Mammary epithelial cell (primary cell): ENCODE measurements around the gene GTF2H2.

Experiments used
- EZH2 ChIP-seq: IDR thresholded peaks from 2 replicates; pipeline ENCODE4 v1.6.1; 2012; ENCODE audit warnings: low read length, inconsistent platforms, borderline replicate concordance
- TF ChIP-seq, protein P1 (sequence below), 2 donors: IDR thresholded peaks in 1 of 2; conservative IDR thresholded peaks in 1 of 2; 2 replicates each; pipeline ENCODE4 v1.5.1; 2011 to 2012; ENCODE audit warnings: inconsistent platforms in 2 of 2, low read length in 2 of 2, mild to moderate bottlenecking in 2 of 2, control low read depth in 1 of 2, low read depth in 1 of 2; ENCODE audit not compliant: insufficient read depth in 1 of 2; ENCODE audit errors: extremely low read depth in 1 of 2

DNA sequence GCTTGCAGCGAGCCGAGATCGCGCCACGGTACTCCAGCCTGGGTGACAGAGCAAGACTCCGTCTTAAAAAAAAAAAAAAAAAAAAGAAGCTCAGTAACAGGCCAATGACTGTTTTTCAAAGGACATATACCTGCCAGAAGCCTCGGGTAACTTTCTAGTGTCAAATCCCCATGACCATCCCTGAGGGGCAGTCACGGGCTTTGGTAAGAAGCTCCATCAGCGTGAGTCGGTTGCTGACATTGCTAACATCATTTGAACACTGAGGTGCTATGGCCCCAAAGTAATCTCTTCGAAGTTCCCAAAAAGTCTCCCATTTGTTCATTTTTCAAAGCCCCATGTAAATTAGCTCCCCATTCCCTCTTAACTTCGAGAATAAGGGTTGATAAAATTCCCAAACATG is 53.9 kb downstream of the GTF2H2 start:
- TF ChIP-seq, protein P1, sequence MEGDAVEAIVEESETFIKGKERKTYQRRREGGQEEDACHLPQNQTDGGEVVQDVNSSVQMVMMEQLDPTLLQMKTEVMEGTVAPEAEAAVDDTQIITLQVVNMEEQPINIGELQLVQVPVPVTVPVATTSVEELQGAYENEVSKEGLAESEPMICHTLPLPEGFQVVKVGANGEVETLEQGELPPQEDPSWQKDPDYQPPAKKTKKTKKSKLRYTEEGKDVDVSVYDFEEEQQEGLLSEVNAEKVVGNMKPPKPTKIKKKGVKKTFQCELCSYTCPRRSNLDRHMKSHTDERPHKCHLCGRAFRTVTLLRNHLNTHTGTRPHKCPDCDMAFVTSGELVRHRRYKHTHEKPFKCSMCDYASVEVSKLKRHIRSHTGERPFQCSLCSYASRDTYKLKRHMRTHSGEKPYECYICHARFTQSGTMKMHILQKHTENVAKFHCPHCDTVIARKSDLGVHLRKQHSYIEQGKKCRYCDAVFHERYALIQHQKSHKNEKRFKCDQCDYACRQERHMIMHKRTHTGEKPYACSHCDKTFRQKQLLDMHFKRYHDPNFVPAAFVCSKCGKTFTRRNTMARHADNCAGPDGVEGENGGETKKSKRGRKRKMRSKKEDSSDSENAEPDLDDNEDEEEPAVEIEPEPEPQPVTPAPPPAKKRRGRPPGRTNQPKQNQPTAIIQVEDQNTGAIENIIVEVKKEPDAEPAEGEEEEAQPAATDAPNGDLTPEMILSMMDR (conservative IDR thresholded peaks at IDR 0.05 in 1 of 2, IDR thresholded peaks at IDR 0.05 in 1 of 2; ENCODE audit: extremely low read depth in 1 of 2, insufficient read depth in 1 of 2, low read depth in 1 of 2, low read length in 2 of 2): no peak
- TF ChIP-seq EZH2: no peak
